ENCODE data around the gene WWOX. TPM values are rescaled to one million over a fixed set of nuclear protein-coding genes. Genes with fewer than 3 reads are reported as not detected.

The WWOX gene
- total RNA-seq, 1 experiment from 2014 or later = 35.6 TPM

- BruUV-seq (replicated peaks) = no TSS peak
- Histone ChIP-seq H3K27ac (no peak overlapping the region), H2AFZ (no peak overlapping the region), H3K9me3 (ENCODE audit: insufficient read depth, low read depth) (no peaks in the 10 kb centered on the region), H3K4me2 (no peak overlapping the region), H3K36me3 (ENCODE audit: low read depth) (no peaks in the 10 kb centered on the region), H3K9me2 (ENCODE audit: insufficient read depth) (no peaks in the 10 kb centered on the region), H3F3A (ENCODE audit: insufficient read depth, low read depth) (no peaks in the 10 kb centered on the region), H4K20me1 (ENCODE audit: insufficient read depth) (no peaks in the 10 kb centered on the region), H3K4me3 (no peak overlapping the region), H3K27me3 (ENCODE audit: insufficient read depth, low read depth) (no peaks in the 10 kb centered on the region), H3K79me2 (ENCODE audit: low read depth) (no peaks in the 10 kb centered on the region), H3K4me1 (replicated peaks; ENCODE audit: insufficient read depth) (no peaks in the 10 kb centered on the region)
- no peak for DNase-seq
- POLR2A ChIA-PET (ENCODE audit: unreplicated experiment) = no interaction called here
- TF ChIP-seq CTCF (conservative IDR thresholded peaks at IDR 0.05) (no peak), EZH2 (IDR thresholded peaks at IDR 0.05; ENCODE audit: low read depth) (no peak)
- intact Hi-C loops (cut with micrococcal nuclease; ENCODE audit: unreplicated experiment) = no loop called here
- CTCF ChIA-PET = no interaction called here
Observed at GRCh38 chr16:78823027-78823426, 723.6 kb downstream of the WWOX start.

GRCh38 chr16:78829280-78829679, 729.8 kb downstream of the WWOX start:
- Histone ChIP-seq H4K20me1 (ENCODE audit: insufficient read depth) (no peaks in the 10 kb centered on the region), H3K9me3 (ENCODE audit: insufficient read depth, low read depth) (no peaks in the 10 kb centered on the region), H3K27me3 (ENCODE audit: insufficient read depth, low read depth) (no peaks in the 10 kb centered on the region), H3F3A (ENCODE audit: insufficient read depth, low read depth) (no peaks in the 10 kb centered on the region), H3K4me2 (no peak overlapping the region), H2AFZ (no peak overlapping the region), H3K9me2 (ENCODE audit: insufficient read depth) (no peaks in the 10 kb centered on the region), H3K36me3 (ENCODE audit: low read depth) (no peaks in the 10 kb centered on the region), H3K4me3 (no peak overlapping the region), H3K27ac (no peak overlapping the region), H3K4me1 (replicated peaks; ENCODE audit: insufficient read depth) (no peaks in the 10 kb centered on the region), H3K79me2 (ENCODE audit: low read depth) (no peaks in the 10 kb centered on the region)
- CTCF ChIA-PET = no interaction called here
- POLR2A ChIA-PET (ENCODE audit: unreplicated experiment) = no interaction called here
- BruUV-seq (replicated peaks) = no TSS peak
- DNase-seq = no peak
- TF ChIP-seq EZH2 (IDR thresholded peaks at IDR 0.05; ENCODE audit: low read depth) = no peak
- TF ChIP-seq CTCF (conservative IDR thresholded peaks at IDR 0.05) = no peak
- intact Hi-C loops (cut with micrococcal nuclease; ENCODE audit: unreplicated experiment) = no loop called here

GRCh38 chr16:78830599-78830998, 731.1 kb downstream of the WWOX start:
- no peaks in the 10 kb centered on the region for H3F3A ChIP-seq (ENCODE audit: insufficient read depth, low read depth)
- POLR2A ChIA-PET (ENCODE audit: unreplicated experiment) = no interaction called here
- no peak for DNase-seq
- no TSS peak for BruUV-seq (replicated peaks)
- TF ChIP-seq EZH2 (IDR thresholded peaks at IDR 0.05; ENCODE audit: low read depth) (no peak), CTCF (conservative IDR thresholded peaks at IDR 0.05) (no peak)
- no peaks in the 10 kb centered on the region for H3K9me2 ChIP-seq (ENCODE audit: insufficient read depth)
- no peak overlapping the region for H3K27ac ChIP-seq
- CTCF ChIA-PET = no interaction called here
- no peaks in the 10 kb centered on the region for H3K27me3 ChIP-seq (ENCODE audit: insufficient read depth, low read depth)
- H3K36me3 ChIP-seq (ENCODE audit: low read depth) = no peaks in the 10 kb centered on the region
- H3K4me2 ChIP-seq = no peak overlapping the region
- H3K4me3 ChIP-seq = no peak overlapping the region
- no peaks in the 10 kb centered on the region for H3K79me2 ChIP-seq (ENCODE audit: low read depth)
- no peaks in the 10 kb centered on the region for H4K20me1 ChIP-seq (ENCODE audit: insufficient read depth)
- H2AFZ ChIP-seq = no peak overlapping the region
- intact Hi-C loops (cut with micrococcal nuclease; ENCODE audit: unreplicated experiment) = no loop called here
- H3K4me1 ChIP-seq (replicated peaks; ENCODE audit: insufficient read depth) = no peaks in the 10 kb centered on the region
- no peaks in the 10 kb centered on the region for H3K9me3 ChIP-seq (ENCODE audit: insufficient read depth, low read depth)

Measured in PC-9 (cell line).